Measurements from ENCODE around the gene MAP3K7.

Gene MAP3K7

GRCh38 chr6:90533615-90534336, 53.1 kb downstream of the MAP3K7 start:
- in situ Hi-C loops (cut with MboI; ENCODE audit: low sequenced_read_pairs), result no loop called here

- in situ Hi-C loops (cut with MboI; ENCODE audit: low sequenced_read_pairs), result no loop called here
Observed at GRCh38 chr6:90530882-90531281, 56.0 kb downstream of the MAP3K7 start.

GRCh38 chr6:90525421-90525820, 61.5 kb downstream of the MAP3K7 start:
- in situ Hi-C loops (cut with MboI; ENCODE audit: low sequenced_read_pairs), result no loop called here

DNA sequence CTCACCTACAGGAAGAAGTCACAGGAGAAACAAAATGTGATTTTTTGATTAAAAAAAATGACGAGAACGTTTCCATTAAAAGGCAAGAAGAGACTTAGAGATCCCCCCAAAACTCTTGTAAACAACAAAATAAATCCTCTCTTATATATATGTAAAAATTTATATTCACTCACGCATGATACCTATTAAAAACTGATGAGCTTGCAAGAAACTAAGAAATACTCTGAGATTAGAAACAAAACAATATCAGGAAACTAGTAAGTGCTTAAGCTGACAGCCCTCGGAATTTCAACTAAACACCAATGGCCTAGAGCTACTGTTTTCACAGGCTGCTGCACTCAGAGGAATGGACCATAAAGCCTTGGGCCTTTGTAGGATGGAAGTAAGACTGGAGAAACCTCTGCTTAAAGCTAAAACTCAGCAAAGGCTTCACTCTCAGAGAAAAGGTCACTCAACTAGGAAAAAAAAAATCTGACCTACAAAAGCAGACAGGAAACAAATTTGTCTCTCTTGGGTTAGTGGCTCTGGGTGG, 63.0 kb downstream of the MAP3K7 start:
- in situ Hi-C loops (cut with MboI; ENCODE audit: low sequenced_read_pairs), result no loop called here

DNA sequence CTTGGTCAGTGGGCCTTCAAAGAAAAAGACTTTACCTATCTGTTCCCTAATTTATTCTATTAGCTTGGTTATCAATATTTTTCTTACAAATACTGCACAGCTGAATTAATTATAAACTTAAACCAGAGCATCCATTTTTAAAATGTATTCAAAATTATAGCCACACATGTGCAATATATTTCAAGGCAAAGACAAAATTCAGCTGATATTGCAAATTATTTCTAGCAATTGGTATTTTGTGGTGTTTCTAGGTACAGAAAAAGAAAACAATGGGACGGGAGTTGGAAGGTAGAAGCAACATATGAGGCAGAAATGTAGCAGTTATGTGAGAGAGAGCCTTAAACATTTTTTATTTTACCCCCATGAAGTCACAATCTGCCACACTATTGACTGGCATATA, 64.9 kb downstream of the MAP3K7 start:
- in situ Hi-C loops (cut with MboI; ENCODE audit: low sequenced_read_pairs), result no loop called here

- in situ Hi-C loops (cut with MboI; ENCODE audit: low sequenced_read_pairs), result no loop called here
Observed at GRCh38 chr6:90516074-90516660, 70.7 kb downstream of the MAP3K7 start.

GRCh38 chr6:90514496-90514895, 72.4 kb downstream of the MAP3K7 start:
- in situ Hi-C loops (cut with MboI; ENCODE audit: low sequenced_read_pairs), result no loop called here

- in situ Hi-C loops (cut with MboI; ENCODE audit: low sequenced_read_pairs), result no loop called here
Observed at GRCh38 chr6:90508753-90509152, 78.1 kb downstream of the MAP3K7 start.

DNA sequence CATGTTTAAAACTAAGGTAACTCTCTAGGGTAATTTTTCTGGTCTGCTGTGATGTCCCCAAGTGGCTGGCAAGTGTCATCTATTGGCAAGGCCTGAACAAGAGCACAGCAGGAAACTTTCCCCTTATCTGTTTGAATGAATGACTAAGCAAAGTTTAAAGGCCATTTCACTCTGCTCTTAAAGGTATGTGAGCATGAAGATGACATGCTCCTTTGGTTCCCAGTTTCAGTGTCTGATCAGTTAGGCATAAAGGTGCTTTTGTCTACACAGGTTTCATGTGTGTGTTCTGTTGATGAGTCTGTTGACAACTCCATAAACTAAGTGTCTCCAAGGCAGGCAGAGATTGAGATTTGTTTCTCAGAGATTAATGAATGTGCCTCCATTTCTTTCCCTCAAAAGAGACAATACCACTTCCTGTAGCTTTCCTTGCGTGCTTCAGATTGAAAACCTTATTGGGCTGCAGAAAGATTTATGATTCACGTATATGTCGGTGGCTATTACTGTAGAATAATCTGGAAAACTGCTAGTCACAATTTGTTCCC, 83.9 kb downstream of the MAP3K7 start:
- in situ Hi-C loops (cut with MboI; ENCODE audit: low sequenced_read_pairs), result no loop called here

DNA sequence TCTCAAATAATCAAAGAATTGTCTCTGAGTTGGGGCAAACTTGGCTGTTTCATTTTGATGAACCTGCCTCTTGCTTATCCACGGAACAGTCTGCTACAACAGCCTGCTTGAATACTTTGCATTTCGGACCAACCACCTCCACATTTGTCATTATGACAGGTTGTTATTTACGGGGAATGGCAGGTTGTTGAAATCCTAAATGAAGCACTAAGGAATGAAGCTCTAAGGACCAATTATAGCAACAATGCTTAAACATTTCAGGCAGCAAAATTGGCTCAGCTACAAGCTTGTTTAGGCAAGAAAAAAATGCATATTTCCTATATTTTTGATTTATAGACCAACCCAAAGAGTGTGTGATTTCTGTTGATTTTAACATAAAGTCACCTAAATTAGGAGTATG, 84.5 kb downstream of the MAP3K7 start:
- in situ Hi-C loops (cut with MboI; ENCODE audit: low sequenced_read_pairs), result no loop called here

GRCh38 chr6:90500458-90500857, 86.4 kb downstream of the MAP3K7 start:
- in situ Hi-C loops (cut with MboI; ENCODE audit: low sequenced_read_pairs), result no loop called here

GRCh38 chr6:90497411-90497810, 89.5 kb downstream of the MAP3K7 start:
- in situ Hi-C loops (cut with MboI; ENCODE audit: low sequenced_read_pairs), result no loop called here

GRCh38 chr6:90496258-90497016, 90.4 kb downstream of the MAP3K7 start:
- in situ Hi-C loops (cut with MboI; ENCODE audit: low sequenced_read_pairs), result no loop called here

DNA sequence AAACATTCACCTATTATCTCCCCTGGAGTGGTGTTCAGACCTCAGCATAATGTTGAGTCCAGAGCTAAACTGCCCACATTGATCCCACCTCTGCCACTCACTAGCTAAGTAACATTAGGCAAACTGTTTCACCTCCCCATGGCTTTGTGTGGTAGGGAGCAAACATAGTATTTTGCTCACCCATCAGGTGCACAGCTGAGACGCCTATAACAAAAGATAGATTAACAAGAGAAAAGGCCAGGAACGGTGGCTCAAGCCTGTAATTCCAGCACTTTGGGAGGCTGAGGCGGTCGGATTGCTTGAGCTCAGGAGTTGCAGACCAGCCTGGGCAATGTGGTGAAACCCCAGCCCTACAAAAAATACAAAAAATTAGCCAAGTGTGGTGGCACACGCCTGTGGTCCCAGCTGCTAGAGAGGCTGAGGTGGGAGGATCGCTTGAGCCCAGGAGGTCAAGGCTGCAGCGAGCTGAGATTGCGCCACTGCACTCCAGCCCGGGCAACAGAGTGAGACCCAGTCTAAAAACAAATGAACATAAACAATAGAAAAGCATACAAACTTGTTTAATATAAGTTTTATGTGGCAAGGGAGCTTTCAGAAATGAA, 91.6 kb downstream of the MAP3K7 start:
- in situ Hi-C loops (cut with MboI; ENCODE audit: low sequenced_read_pairs), result no loop called here

DNA sequence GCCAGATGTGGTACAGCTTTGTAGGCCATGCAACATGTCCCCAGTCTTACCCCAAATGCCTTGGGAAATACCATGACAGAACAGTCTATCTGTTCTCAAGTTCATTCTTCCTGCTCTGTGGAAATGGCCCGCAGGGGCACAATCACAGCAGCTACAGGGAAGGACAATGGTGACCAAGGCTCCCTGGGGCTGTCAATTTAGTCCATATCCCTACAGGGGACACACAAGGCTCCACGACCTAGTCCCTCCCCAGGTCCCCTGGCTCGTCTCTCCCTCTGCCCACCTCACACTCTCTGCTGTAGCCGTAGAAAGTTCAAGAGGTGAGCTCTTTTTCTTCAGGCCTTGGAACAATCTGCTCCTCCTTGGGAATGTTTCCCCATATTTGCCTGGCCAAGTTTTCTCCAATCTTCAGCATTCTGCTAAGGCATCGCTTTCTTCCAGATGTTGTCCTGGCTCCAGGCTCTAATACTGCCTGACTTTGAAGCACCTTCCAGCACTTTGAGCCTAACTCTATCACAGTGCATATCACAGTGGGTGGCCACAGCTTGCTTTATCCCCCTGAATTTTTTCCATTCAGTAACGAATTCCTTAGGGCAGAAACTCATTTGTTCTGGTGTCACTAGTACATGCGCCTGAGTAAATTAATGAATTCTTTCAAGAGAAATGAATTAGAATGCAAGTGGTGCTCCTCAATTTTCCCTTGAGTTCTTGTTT, 92.6 kb downstream of the MAP3K7 start:
- in situ Hi-C loops (cut with MboI; ENCODE audit: low sequenced_read_pairs), result no loop called here

DNA sequence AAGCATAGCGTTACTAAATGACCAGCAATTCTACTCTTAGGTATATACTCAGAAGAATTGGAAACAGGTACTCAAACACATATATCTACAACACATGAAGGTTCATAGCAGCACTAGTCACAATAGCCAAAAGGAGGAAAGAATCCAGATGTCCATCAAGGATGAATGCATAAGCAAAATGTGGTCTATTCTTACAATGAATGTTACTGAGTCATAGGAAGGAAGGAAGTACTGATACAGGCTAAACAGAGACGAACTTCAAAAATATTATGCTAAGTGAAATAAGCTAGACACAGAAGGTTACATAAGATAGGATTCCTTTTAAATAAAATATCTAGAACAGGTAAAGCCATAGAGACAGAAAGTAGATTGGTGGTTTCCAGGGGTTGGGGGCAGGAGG, 93.5 kb downstream of the MAP3K7 start:
- in situ Hi-C loops (cut with MboI; ENCODE audit: low sequenced_read_pairs), result no loop called here

DNA sequence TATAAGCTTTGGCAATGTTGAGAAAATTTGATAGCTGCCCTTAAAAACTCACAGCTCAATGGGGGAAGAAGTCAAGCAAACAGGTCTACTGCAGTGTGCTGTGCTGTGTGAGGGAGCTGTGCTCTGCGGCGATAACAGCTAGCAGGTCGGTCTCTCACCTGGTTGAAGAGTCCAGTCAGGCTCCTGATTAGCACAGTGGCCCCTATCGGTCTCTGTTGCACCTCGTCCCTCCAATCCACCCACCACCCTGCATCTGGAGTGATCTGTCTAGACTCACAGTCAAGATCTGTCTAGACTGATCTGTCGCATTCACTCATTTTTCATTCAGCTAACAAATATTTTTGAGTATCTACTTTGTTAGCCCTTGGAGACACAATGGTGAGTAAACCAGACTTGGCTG, 94.1 kb downstream of the MAP3K7 start:
- in situ Hi-C loops (cut with MboI; ENCODE audit: low sequenced_read_pairs), result no loop called here

DNA sequence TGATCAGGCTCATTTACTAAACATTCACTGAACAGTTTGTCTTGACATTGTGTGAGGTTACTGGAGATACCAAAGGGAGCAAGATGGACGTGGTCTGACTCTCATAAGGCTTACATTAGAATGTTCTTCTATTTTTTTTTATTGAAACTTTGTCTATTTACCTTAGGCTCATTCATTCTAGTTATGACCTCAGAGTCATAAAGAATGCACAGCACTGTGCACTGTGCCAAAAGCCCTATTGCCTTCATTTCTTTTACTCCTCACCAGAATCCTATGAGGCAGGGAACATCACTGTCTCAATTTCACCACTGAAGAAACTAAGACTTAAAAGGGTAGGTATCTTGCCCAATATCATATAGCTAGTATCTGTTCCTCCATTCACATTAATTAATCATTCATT, 94.5 kb downstream of the MAP3K7 start:
- in situ Hi-C loops (cut with MboI; ENCODE audit: low sequenced_read_pairs), result no loop called here

DNA sequence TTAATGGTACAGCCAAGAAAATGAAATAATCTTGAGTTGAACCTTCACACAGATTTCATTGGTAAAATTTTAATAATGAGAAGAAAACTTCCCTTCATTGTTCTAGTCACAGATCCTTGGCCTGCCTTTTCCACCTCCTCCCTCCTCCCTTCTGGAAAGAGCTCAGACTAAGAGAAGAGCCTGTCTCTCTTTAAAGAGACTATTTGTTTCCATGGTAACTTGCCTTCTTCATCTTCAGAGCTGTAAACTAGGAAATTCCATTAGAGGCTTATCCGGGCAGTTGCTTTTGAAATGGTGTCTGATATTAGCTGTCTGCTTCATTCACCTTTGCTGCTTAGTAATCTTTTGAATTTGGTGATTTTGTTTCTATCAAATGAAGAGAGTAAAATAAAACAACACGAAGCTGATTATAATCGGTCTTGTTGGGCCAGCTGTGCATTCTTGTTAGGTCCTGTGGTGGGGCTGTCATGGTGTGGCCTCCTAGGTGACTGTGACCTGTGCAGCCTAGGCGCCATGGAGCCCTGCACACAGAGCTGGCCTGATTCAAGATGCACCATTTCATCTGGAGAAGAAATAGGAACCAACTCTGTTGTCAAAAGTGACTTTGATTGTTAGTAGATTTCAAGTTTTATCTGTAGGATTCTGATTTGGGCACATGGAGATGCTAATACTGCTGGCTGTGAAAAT, 96.7 kb downstream of the MAP3K7 start:
- in situ Hi-C loops (cut with MboI; ENCODE audit: low sequenced_read_pairs), result no loop called here

DNA sequence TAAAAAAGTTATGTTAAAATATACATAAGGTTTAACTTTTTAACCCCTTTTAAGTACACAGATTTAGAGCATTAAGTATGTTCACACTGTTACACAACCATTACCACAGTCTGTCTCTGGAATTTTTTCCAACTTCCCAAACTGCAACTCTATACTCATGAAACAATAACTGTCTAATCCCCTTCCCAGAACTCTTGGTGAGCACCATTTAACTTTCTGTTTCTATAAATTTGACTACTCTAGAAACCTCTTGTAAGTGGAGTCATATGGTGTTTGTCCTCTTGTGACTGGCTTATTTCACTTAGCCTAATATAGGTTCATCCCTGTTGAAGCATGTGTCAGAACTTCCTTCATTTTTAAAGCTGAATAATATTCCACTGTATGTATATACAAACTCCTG, 98.1 kb downstream of the MAP3K7 start:
- in situ Hi-C loops (cut with MboI; ENCODE audit: low sequenced_read_pairs), result no loop called here

Measured in hTERT RPE-1 (cell line).